CD1c-positive myeloid dendritic cell (primary cell): ENCODE data around the gene VDAC1.
A peak's percentile ranks its signal among the peaks of the same experiment; 100 is the strongest.
"Not testable (repeated sequence)": the region's sequence is repeated elsewhere in the genome, so short reads cannot be mapped to it uniquely, and the experiment has no call there.

ENCODE experiments used
- DNase-seq: peaks from one replicate; pipeline ENCODE4 v3.0.0-alpha.2; 2016; ENCODE audit errors: extremely low spot score

The VDAC1 gene

DNA sequence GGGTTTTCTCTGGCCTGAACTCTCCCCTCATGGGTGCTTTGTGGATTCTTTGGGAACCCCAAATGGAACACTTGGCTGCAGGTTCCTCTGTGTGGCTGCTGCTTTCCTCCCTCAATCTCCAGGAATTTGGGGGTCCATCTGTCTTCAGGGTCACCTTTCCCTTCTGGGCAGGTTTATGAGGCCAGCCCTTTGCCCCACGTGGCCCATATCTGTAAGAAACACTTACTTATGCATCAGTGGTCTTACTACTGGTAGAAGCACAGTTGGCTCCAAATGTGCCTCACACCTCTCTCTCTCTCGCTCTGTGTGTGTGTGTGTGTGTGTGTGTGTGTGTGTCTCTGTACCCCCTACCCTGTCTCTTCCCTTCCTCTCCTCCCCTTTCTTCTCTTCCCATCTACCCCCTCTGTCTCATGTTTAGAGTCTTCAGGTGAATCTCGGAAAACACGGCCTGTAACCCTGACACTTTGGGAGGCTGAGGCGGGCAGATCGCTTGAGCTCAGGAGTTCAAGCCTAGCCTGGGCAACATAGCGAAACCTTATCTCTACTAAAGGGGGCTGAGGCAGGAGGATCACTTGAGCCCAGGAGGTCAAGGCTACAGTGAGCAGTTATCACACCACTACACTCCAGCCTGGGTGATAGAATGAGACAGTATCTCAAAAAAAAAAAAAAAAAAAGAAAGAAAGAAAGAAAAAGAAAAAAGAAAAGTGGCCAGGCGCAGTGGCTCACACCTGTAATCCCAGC lies 63.1 kb downstream of the VDAC1 start:
- DNase-seq, result no peak

- DNase-seq, result no peak
Observed at GRCh38 chr5:133939668-133940067, 65.1 kb downstream of the VDAC1 start.

DNA sequence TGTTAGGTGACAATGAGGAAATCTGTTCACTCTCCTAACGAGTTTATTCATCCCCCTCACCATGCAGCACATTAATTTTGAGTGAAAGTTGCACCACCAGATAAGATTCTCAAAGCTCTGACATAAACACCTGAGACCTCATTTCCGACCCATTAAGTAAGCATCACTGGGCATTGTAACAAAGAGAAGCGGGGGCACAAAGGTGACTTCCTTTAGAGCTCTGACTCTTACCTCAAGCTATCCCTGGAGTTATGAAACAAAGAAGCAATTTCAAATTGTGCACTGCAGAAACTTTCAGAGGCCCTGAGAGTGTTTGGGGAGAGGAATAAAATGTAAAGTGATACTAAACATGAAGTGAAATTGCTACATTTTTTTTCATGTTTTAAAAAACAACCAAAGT lies 65.8 kb downstream of the VDAC1 start:
- DNase-seq, result no peak

GRCh38 chr5:133938039-133938821 lies 66.5 kb downstream of the VDAC1 start:
- DNase-seq, result no peak

DNA sequence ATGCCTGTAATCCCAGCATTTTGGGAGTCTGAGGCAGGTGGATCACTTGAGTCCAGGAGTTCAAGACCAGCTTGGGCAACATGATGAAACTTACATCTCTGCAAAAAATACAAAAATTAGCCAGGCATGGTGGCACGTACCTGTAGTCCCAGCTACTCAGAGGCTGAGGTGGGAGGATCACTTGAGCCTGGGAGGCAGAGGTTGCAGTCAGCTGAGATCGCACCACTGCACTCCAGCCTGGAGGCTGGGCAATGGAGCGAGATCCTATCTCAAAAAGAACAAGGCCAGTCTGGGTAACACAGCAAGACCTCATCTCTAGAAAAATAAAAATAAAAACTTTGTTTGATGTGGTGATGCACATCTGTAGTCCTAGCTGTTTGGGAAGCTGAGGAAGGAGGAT lies 67.1 kb downstream of the VDAC1 start:
- DNase-seq, result not testable (repeated sequence)

GRCh38 chr5:133936651-133937015 lies 68.1 kb downstream of the VDAC1 start:
- DNase-seq, result no peak

DNA sequence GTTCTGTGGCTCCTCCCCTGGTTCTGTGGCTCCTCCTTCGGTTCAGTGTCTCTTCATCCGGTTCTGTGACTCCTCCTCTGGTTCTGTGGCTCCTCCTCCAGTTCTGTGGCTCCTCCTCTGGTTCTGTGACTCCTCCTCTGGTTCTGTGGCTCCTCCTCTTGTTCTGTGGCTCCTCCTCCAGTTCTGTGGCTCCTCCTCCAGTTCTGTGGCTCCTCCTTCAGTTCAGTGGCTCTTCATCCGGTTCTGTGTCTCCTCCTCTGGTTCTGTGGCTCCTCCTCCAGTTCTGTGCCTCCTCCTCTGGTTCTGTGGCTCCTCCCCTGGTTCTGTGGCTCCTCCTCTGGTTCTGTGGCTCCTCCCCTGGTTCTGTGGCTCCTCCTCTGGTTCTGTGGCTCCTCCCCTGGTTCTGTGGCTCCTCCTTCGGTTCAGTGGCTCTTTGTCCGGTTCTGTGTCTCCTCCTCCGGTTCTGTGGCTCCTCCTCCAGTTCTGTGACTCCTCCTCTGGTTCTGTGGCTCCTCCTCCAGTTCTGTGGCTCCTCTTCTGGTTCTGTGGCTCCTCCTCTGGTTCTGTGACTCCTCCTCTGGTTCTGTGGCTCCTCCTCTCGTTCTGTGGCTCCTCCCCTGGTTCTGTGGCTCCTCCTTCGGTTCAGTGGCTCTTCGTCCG lies 68.7 kb downstream of the VDAC1 start:
- DNase-seq, result not testable (repeated sequence)

DNA sequence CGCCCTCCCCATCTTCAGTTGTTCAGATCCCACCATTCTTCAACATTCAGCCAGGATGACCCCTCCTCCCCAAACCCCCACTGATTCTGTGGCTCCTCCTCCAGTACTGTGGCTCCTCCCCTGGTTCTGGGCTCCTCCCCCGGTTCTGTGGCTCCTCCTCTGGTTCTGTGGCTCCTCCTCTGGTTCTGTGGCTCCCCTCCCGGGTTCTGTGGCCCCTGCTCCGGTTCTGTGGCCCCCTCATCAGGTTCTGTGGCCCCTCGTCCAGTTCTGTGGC lies 69.2 kb downstream of the VDAC1 start:
- no peak for DNase-seq

- DNase-seq, result no peak
Observed at GRCh38 chr5:133934822-133935666, 69.7 kb downstream of the VDAC1 start.

- DNase-seq, result no peak
Observed at GRCh38 chr5:133934311-133934710, 70.5 kb downstream of the VDAC1 start.

GRCh38 chr5:133933670-133934295 lies 71.0 kb downstream of the VDAC1 start:
- no peak for DNase-seq

GRCh38 chr5:133933169-133933509 lies 71.6 kb downstream of the VDAC1 start:
- no peak for DNase-seq

- DNase-seq, result peak; percentile 86
Observed at GRCh38 chr5:133932441-133933168, 72.2 kb downstream of the VDAC1 start.

DNA sequence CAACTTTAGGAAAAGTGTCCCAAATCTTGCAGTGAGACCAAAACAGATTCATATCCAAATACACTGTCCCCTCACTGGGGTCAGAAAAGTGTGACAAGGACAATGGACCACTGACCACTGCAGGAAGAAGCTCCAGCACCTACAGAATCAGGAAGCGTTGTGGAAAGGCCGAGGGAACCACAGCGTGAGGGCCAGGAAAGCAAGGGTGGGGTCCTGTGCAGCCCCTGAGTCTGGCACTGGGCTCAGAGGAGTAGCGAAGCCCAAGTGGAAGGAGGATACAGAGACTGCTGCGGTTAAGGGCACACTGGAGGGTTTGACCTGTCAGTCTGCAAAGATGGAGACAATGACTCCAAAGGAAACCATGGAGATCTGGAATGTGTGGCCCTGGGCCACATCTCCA lies 73.2 kb downstream of the VDAC1 start:
- no peak for DNase-seq

- DNase-seq, result peak; percentile 51
Observed at GRCh38 chr5:133930813-133931090, 74.0 kb downstream of the VDAC1 start.

GRCh38 chr5:133930061-133930812 lies 74.5 kb downstream of the VDAC1 start:
- peak; percentile 79 for DNase-seq

GRCh38 chr5:133928587-133929393 lies 76.0 kb downstream of the VDAC1 start:
- no peak for DNase-seq

DNA sequence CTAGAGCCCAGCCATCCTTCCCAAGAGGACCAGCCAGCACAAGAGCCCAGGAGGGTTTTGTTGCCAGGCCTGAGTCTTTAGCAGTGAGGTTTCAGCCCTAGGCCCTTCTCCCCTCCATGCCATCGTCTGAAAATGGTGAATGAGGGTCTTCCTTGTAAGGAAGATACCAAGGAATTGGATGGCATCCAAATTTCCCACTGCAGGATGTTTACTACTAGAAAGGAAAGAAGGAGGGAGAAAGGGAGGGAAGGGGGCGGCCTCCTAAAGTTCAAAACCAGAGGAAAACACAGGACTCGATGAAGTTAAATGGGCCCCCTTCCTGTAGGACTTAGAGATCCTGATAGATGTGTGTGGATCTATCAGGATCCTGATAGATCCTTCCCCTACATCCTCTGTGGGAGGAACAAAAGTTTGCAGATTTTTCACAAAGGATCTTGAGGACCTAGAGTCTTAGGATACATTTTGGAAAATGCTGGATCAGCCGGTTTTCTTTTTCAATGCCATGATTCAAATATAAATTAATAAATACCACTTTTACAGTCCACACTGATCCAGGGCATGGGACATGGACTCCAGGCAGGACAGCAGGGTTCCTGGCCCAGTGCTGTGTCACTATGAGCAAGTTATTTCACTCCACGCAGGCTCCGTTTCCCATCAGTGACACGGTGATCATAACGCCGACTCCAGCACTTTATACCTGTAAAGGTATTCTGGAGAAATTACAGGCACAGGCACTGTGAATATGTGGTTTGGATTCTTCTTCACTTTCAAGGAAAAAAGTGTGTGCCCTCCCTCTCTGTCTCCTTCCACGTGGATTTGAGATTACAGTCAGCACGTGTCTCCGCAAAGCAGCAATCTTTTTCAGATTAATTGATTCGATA lies 77.2 kb downstream of the VDAC1 start:
- no peak for DNase-seq
